HEK293T (cell line): ENCODE results near the gene FAM216A.

Source experiments
- FOXM1 ChIP-seq: fragments of 450-650 bp; IDR thresholded peaks from 2 replicates; pipeline ENCODE4 v1.6.1; 2017; ENCODE audit warnings: mild to moderate bottlenecking, borderline replicate concordance
- ZNF384 ChIP-seq: fragments of 450-650 bp; IDR thresholded peaks from 2 replicates; pipeline ENCODE4 v1.6.1; 2016

DNA sequence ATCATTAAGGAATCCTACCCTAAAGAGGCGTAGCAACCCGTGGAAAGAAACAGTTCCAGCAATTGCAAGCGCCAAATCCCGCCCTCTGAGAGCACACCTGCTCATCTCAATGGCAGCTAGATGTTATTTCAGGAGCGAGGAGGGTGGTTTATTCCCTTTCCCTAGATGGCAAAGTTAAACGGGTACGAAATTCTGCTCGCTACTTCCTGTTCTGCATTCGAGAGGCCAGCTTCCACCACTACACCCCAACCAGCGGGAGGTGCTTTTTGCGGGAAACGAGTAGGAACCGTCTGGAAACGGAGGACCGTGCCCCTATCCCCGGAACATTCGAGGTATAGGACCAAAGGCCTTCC lies 32.7 kb downstream of the FAM216A start:
- no peak for TF ChIP-seq ZNF384
- no peak for TF ChIP-seq FOXM1
